Kidney epithelial cell (primary cell): ENCODE results near the gene CCDC102A. TPM values are rescaled to one million over a fixed set of nuclear protein-coding genes. Genes with fewer than 3 reads are reported as not detected.

ENCODE experiments used
- DNase-seq: peaks from one replicate; pipeline ENCODE4 v3.0.0-alpha.2; 2010; ENCODE audit warnings: low read depth
- H3K27me3 ChIP-seq: 2 replicates; pipeline ENCODE4 v1.6.0; 2011; ENCODE audit warnings: low read length; ENCODE audit not compliant: control insufficient read depth, insufficient read depth
- H3K36me3 ChIP-seq: 2 replicates; pipeline ENCODE4 v1.5.1; 2011; ENCODE audit warnings: low read length; ENCODE audit not compliant: control insufficient read depth, insufficient read depth
- H3K4me3 ChIP-seq: 2 replicates; pipeline ENCODE4 v1.5.1; 2011; ENCODE audit warnings: low read depth, mild to moderate bottlenecking, control low read depth, low read length
- total RNA-seq: library from RNA; depleted of rRNA; stranded (reverse); fragments of >200 nt; gene quantifications from 2 replicates; pipeline ENCODE4 v1.2.3, GENCODE V29; 2015
- TF ChIP-seq, protein P1 (sequence below): IDR thresholded peaks from 2 replicates; pipeline ENCODE4 v1.5.1; 2011; ENCODE audit warnings: mild to moderate bottlenecking, moderate library complexity, low read length, control low read depth, inconsistent platforms; ENCODE audit not compliant: insufficient read depth, poor library complexity, severe bottlenecking

The CCDC102A gene
- total RNA-seq, 1 donor from 2014 or later: 11.4 TPM

DNA sequence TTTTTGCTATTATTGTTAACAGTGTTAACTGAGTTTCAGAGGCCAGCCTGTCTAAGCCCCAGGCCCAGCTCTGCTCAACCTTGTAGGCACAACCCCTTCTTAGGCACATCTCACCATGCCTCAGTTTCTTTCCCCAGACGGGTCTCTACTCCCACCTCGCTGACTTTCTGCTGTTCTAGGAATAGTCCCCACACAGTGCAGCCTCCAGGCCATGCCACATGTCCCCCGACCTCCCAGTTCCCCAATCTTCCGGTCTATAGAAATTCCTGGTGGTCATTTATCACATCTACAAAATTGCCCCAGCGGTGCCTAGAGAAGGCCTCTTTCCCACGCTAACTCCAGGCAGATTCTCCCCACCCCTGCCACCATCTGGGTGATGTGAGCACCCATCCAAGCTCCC lies 40.8 kb upstream of the CCDC102A start:
- Histone ChIP-seq H3K4me3 (no peak overlapping the region), H3K27me3 (peaks cover 2% of the 10 kb centered on the region), H3K36me3 (no peaks in the 10 kb centered on the region)
- DNase-seq: no peak
- TF ChIP-seq, protein P1, sequence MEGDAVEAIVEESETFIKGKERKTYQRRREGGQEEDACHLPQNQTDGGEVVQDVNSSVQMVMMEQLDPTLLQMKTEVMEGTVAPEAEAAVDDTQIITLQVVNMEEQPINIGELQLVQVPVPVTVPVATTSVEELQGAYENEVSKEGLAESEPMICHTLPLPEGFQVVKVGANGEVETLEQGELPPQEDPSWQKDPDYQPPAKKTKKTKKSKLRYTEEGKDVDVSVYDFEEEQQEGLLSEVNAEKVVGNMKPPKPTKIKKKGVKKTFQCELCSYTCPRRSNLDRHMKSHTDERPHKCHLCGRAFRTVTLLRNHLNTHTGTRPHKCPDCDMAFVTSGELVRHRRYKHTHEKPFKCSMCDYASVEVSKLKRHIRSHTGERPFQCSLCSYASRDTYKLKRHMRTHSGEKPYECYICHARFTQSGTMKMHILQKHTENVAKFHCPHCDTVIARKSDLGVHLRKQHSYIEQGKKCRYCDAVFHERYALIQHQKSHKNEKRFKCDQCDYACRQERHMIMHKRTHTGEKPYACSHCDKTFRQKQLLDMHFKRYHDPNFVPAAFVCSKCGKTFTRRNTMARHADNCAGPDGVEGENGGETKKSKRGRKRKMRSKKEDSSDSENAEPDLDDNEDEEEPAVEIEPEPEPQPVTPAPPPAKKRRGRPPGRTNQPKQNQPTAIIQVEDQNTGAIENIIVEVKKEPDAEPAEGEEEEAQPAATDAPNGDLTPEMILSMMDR: no peak

DNA sequence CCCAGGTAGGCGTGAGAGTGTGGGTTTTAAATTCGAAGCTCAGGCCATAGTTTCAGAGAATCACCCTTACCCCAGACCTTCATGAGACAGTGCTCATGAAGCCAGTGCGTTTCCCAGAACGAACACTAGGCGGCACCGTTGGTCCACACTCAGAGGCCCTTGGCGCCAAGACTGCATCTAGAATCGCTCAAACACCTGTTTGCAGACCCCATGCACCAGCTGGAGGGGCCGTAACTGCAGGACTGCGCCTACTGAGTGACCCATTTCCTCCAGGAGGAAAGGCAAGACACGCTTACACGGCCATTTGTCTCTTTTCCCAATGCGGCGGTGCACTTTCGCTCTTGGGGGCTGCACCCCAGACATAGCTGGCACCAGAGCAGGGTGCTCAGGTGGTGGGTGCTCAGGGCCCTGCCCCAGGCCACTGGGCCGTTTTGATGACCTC lies 40.1 kb upstream of the CCDC102A start:
- Histone ChIP-seq H3K4me3 (no peak overlapping the region), H3K36me3 (no peaks in the 10 kb centered on the region), H3K27me3 (peaks cover 2% of the 10 kb centered on the region)
- peak; percentile 10 for DNase-seq
- TF ChIP-seq, protein P1: peak; percentile 99

DNA sequence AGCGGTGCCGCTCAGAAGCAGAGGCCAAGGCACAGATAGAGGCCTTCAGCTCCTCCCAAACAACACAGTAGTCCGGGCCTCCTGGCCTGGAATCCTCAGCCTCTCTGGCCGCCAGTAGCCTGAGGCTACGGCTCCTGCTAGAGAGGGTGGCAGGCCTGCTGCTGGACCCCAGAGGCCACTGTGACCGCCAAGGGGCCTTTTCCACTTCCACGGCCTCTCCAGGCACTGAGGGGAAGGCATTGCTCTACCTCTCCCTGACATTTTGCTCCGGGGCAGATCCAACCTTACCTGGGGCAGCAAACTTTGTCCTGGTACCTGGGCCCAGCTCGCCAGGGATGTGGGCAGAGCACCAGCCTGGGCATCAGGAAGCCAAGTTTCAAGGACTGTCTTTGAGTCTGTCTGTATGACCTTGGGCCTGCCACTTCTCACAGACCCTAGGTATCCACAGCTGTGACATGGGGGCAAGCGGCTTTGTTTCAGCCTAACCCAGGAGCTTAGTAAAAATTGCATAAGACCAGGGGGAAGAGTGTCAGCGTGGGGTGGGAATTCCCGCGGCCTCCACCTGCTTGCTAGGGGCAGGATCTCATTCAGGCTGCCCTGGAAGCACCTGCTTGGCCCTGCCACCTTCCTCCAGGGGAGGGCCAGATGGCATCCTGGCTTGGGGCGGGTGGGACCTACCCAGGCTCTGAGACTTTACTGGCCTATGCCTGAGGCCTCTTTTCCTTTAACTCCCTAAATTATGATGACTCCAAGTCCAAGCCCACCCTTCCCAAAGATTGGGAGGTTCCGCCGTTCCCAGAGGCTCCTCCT lies 39.3 kb upstream of the CCDC102A start:
- DNase-seq: no peak
- Histone ChIP-seq H3K4me3 (no peak overlapping the region), H3K27me3 (peaks cover 2% of the 10 kb centered on the region), H3K36me3 (no peaks in the 10 kb centered on the region)
- TF ChIP-seq, protein P1: no peak

DNA sequence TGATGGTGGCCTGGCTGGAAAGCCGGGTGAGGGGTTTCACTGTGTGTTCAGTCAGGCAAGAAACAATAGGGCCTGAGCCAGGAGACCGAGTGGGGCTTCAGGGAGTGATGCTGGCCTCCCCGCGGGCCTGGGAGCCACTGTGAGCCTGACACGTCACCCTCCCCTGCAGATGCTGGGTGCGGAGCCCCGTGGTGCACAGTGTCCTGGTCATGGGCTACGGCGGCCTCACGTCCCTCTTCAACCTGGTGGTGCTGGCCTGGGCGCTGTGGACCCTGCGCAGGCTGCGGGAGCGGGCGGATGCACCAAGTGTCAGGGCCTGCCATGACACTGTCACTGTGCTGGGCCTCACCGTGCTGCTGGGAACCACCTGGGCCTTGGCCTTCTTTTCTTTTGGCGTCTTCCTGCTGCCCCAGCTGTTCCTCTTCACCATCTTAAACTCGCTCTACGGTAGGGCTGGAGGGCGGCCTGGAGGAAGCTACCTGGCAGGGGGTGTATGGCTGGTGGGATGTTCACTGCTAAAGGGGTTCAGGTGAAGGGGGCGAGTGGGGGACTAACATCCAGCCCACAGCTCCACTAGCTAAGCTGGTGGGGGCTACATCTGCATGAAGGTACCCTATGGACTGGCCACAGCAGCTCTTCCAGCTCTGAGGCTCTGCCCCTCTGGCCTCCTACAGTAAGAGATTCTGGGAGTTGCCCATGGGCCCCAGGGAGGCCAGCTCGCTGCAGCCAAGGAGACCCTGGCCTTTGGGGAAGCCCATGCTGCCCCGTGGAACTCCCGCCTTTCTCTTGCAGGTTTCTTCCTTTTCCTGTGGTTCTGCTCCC lies 38.5 kb upstream of the CCDC102A start:
- no peaks in the 10 kb centered on the region for H3K36me3 ChIP-seq
- DNase-seq: no peak
- H3K4me3 ChIP-seq: no peak overlapping the region
- TF ChIP-seq, protein P1: no peak
- H3K27me3 ChIP-seq: peaks cover 2% of the 10 kb centered on the region

DNA sequence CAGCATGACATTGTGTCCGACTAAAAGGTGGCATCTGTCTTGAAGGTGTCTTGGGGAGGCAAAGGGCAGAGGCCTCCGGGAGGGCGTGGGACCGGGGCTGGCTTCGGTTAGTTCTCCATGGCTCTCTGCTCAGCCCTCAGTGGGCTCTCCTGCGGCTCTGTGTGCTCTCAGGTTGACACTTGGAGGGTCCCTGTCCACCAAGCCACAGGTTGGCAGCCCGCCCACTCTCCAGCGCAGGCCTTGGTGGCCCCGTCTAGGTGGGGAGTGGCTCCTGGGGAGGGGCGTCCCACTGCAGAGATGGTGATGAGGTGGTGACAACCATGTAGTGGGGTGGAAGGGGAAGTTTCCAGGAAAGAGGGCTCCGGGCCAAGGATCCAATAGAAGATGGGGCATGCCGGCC lies 37.7 kb upstream of the CCDC102A start:
- TF ChIP-seq, protein P1: no peak

More for the DNA sequence above, 37.7 kb upstream of the CCDC102A start:
- H3K36me3 ChIP-seq: no peaks in the 10 kb centered on the region
- DNase-seq: no peak
- H3K4me3 ChIP-seq: no peak overlapping the region
- peaks cover 2% of the 10 kb centered on the region for H3K27me3 ChIP-seq
